PFSK-1 (cell line): ENCODE results near the gene RIT1.
A peak's percentile ranks its signal among the peaks of the same experiment; 100 is the strongest.

Experiments used
- POLR2AphosphoS5 ChIP-seq: IDR thresholded peaks from 2 replicates; pipeline ENCODE4 v1.6.1; 2012; ENCODE audit warnings: low read depth, mild to moderate bottlenecking, control low read depth, low read length, moderate library complexity
- TAF1 ChIP-seq: IDR thresholded peaks from 2 replicates; pipeline ENCODE4 v1.6.1; 2012; ENCODE audit warnings: low read length, control low read depth, borderline replicate concordance; ENCODE audit not compliant: insufficient read depth
- TF ChIP-seq, protein P1 (sequence below), 2 experiments: IDR thresholded peaks; 2 replicates each; pipeline versions ENCODE4 v1.6.1 to v1.8.0; 2011 to 2012; ENCODE audit warnings: low read depth in 2 of 2, low read length in 2 of 2, control low read depth in 1 of 2, inconsistent platforms in 1 of 2, mild to moderate bottlenecking in 1 of 2, moderate library complexity in 1 of 2; ENCODE audit not compliant: insufficient read depth in 1 of 2

DNA sequence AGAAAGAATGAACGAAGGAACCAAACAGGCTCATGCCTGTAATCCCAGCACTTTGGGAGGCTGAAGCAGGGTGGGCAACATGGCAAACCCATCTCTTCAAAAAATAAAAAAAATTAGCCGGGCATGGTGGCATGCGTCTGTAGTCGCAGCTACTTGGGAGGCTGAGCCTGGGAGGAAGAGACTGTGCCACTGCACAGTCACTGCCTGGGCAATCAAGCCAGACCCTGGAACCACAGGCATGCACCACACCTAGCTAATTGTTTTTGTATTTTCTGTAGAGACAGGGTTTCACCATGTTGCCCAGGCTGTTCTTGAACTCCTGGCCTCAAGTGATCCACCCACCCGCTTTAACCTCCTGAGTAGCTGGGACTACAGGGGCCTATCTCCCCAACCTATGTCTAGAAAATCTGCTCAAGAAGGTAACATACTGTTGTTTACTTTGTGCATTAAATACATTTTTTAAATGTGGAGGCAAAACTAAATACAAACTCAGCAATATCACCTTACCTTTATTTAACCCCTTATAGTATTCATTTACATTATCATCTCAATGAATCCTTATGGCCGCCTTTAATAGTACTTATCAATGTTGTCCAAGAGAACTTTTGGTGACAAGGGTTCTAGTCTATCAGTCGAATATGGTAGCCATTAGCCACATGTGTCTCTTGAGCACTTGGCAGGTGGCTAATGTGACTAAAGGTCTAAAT, 20.3 kb upstream of the RIT1 start:
- TF ChIP-seq TAF1: no peak
- TF ChIP-seq POLR2AphosphoS5: peak; percentile 60; the same call in 1 of the 2 replicates
- TF ChIP-seq, protein P1, sequence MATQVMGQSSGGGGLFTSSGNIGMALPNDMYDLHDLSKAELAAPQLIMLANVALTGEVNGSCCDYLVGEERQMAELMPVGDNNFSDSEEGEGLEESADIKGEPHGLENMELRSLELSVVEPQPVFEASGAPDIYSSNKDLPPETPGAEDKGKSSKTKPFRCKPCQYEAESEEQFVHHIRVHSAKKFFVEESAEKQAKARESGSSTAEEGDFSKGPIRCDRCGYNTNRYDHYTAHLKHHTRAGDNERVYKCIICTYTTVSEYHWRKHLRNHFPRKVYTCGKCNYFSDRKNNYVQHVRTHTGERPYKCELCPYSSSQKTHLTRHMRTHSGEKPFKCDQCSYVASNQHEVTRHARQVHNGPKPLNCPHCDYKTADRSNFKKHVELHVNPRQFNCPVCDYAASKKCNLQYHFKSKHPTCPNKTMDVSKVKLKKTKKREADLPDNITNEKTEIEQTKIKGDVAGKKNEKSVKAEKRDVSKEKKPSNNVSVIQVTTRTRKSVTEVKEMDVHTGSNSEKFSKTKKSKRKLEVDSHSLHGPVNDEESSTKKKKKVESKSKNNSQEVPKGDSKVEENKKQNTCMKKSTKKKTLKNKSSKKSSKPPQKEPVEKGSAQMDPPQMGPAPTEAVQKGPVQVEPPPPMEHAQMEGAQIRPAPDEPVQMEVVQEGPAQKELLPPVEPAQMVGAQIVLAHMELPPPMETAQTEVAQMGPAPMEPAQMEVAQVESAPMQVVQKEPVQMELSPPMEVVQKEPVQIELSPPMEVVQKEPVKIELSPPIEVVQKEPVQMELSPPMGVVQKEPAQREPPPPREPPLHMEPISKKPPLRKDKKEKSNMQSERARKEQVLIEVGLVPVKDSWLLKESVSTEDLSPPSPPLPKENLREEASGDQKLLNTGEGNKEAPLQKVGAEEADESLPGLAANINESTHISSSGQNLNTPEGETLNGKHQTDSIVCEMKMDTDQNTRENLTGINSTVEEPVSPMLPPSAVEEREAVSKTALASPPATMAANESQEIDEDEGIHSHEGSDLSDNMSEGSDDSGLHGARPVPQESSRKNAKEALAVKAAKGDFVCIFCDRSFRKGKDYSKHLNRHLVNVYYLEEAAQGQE (IDR thresholded peaks at IDR 0.05; ENCODE audit: insufficient read depth in 1 of 2, low read depth in 2 of 2, low read length in 2 of 2): no peak
